ENCODE results near the gene SRP72. TPM values are rescaled to one million over a fixed set of nuclear protein-coding genes. Genes with fewer than 3 reads are reported as not detected.

SRP72 gene
- total and polyA plus RNA-seq, 2 donors from 2014 or later, result 23.1 to 90.8 TPM

DNA sequence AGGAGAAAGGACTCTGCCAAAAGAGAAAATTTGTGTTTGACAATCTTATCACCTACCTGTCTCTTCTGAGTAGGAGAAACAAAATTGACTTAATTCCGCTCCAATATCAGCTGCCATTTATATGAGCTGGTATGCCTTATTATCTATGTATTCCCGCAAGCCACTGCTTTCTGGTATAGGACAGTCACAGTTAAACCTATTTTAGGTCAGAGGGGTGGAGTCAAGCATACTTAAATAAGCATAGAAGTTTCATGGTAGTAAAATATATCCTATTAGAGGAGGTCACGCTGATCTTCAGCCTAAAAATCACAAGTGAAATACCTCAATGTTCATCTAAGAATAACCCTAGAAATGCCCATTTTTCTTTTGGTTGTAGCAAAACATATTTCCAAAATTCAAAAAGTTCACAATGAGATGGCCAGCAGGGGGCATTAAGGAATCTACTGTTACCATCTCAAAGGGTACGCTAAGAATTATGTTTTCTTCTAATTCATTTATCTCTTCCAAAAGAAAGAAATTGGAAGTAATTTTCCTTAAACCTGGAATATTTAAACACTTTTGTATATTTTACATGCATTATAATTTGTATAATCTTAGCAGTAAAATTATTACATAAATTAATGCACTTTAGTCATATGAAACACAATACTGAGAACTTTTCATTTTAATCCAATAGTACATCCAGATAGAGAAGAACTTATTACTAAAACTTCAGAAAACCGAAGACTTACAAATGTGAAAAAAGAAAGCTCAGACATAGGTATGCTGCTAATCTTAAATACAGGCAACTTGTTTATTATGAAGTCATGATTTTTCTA lies 42.5 kb upstream of the SRP72 start:
- H3K9ac ChIP-seq (ENCODE audit: low read length in 3 of 3), result no peak overlapping the region
- no peak overlapping the region for H3K27ac ChIP-seq (ENCODE audit: low read depth in 2 of 2, low read length in 2 of 2)
- H3K4me3 ChIP-seq (ENCODE audit: low read length in 3 of 3), result no peak overlapping the region
- intact Hi-C loops (cut with DNase I), result no loop called here
- TF ChIP-seq, protein P1, sequence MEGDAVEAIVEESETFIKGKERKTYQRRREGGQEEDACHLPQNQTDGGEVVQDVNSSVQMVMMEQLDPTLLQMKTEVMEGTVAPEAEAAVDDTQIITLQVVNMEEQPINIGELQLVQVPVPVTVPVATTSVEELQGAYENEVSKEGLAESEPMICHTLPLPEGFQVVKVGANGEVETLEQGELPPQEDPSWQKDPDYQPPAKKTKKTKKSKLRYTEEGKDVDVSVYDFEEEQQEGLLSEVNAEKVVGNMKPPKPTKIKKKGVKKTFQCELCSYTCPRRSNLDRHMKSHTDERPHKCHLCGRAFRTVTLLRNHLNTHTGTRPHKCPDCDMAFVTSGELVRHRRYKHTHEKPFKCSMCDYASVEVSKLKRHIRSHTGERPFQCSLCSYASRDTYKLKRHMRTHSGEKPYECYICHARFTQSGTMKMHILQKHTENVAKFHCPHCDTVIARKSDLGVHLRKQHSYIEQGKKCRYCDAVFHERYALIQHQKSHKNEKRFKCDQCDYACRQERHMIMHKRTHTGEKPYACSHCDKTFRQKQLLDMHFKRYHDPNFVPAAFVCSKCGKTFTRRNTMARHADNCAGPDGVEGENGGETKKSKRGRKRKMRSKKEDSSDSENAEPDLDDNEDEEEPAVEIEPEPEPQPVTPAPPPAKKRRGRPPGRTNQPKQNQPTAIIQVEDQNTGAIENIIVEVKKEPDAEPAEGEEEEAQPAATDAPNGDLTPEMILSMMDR (IDR thresholded peaks at IDR 0.05; ENCODE audit: borderline replicate concordance, extremely low read depth, insufficient read depth), result peak; percentile 53
- FAIRE-seq, result peak; percentile 80
- no peaks in the 10 kb centered on the region for H3K27me3 ChIP-seq (ENCODE audit: control insufficient read depth, insufficient read depth, low read length)
- H3K9me3 ChIP-seq (ENCODE audit: control insufficient read depth in 2 of 3, insufficient read depth in 1 of 3, low read length in 3 of 3), result no peaks in the 10 kb centered on the region
- peak in 2 of 5 donors; percentile 26 to 54 for DNase-seq
- H3K36me3 ChIP-seq (ENCODE audit: control insufficient read depth in 2 of 3, insufficient read depth in 3 of 3, low read length in 3 of 3), result no peaks in the 10 kb centered on the region
- H3K4me1 ChIP-seq (ENCODE audit: control insufficient read depth in 2 of 3, insufficient read depth in 2 of 3, low read depth in 1 of 3, low read length in 3 of 3), result no peaks in the 10 kb centered on the region

DNA sequence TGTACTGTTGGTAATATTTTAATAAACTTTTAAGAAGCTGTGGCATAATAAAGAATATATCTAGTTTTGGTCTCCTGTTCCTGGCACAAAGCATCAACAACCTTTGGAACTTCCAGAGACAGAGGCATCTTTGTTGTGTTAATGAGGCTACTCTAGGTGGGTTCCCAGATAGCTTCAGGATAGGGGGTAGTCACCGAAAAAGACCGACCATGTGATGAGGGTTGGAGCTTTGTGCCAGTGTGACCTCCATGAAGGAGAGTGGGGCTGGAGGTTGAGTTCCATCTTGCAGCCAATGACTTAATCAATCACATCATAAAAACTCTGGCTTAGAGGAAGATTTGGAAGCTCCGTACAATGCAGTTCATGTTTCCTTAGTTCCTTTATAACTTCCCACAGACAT lies 41.9 kb upstream of the SRP72 start:
- no peak overlapping the region for H3K9ac ChIP-seq (ENCODE audit: low read length in 3 of 3)
- intact Hi-C loops (cut with DNase I), result no loop called here
- DNase-seq (no peak), FAIRE-seq (no peak)
- H3K36me3 ChIP-seq (ENCODE audit: control insufficient read depth in 2 of 3, insufficient read depth in 3 of 3, low read length in 3 of 3), result no peaks in the 10 kb centered on the region
- no peaks in the 10 kb centered on the region for H3K9me3 ChIP-seq (ENCODE audit: control insufficient read depth in 2 of 3, insufficient read depth in 1 of 3, low read length in 3 of 3)
- no peaks in the 10 kb centered on the region for H3K4me1 ChIP-seq (ENCODE audit: control insufficient read depth in 2 of 3, insufficient read depth in 2 of 3, low read depth in 1 of 3, low read length in 3 of 3)
- H3K4me3 ChIP-seq (ENCODE audit: low read length in 3 of 3), result no peak overlapping the region
- no peak overlapping the region for H3K27ac ChIP-seq (ENCODE audit: low read depth in 2 of 2, low read length in 2 of 2)
- H3K27me3 ChIP-seq (ENCODE audit: control insufficient read depth, insufficient read depth, low read length), result no peaks in the 10 kb centered on the region
- TF ChIP-seq, protein P1 (IDR thresholded peaks at IDR 0.05; ENCODE audit: borderline replicate concordance, extremely low read depth, insufficient read depth), result no peak

DNA sequence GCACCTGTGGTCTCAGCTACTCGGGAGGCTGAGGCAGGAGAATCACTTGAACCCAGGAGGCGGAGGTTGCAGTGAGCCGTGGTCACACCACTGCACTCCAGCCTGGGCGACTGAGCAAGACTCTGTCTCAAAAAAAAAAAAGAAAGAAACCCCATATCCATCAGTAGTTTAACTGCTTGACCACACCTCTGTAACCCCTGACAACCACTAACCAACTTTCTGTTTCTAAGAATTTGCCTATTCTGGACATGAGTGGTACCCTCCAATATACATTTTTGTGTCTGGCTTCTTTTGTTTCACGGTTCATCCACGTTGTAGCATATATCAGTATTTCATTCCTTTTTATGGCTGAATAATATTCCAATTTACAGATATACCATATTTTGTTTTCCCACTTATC lies 41.1 kb upstream of the SRP72 start:
- TF ChIP-seq, protein P1 (IDR thresholded peaks at IDR 0.05; ENCODE audit: borderline replicate concordance, extremely low read depth, insufficient read depth), result no peak
- Histone ChIP-seq H3K4me1 (ENCODE audit: control insufficient read depth in 2 of 3, insufficient read depth in 2 of 3, low read depth in 1 of 3, low read length in 3 of 3) (no peaks in the 10 kb centered on the region), H3K4me3 (ENCODE audit: low read length in 3 of 3) (no peak overlapping the region), H3K9ac (ENCODE audit: low read length in 3 of 3) (no peak overlapping the region), H3K27me3 (ENCODE audit: control insufficient read depth, insufficient read depth, low read length) (no peaks in the 10 kb centered on the region), H3K27ac (ENCODE audit: low read depth in 2 of 2, low read length in 2 of 2) (no peak overlapping the region), H3K9me3 (ENCODE audit: control insufficient read depth in 2 of 3, insufficient read depth in 1 of 3, low read length in 3 of 3) (no peaks in the 10 kb centered on the region), H3K36me3 (ENCODE audit: control insufficient read depth in 2 of 3, insufficient read depth in 3 of 3, low read length in 3 of 3) (no peaks in the 10 kb centered on the region)
- DNase-seq, result no peak
- no peak for FAIRE-seq
- intact Hi-C loops (cut with DNase I), result no loop called here
